RWPE1 (cell line): ENCODE data around the gene GSC.

Experiments used
- CTCF ChIA-PET: fragments of 350-600 bp; sonication (Branson Sonifier 250); formaldehyde crosslinking; extraction: SDS; loops from one replicate; lab custom pipeline; 2021; lab: Yijun Ruan, JAX
- POLR2A ChIA-PET: fragments of 400-600 bp; formaldehyde crosslinking; extraction: SDS; loops from one replicate; lab custom pipeline; 2020; ENCODE audit warnings: antibody characterized with exemption; ENCODE audit not compliant: low non-redundant PET; lab: Yijun Ruan, JAX
- DNase-seq: peaks from one replicate; pipeline ENCODE4 v3.0.0; 2012; ENCODE audit warnings: low spot score
- H3K27ac ChIP-seq: fragments of 450-650 bp; 2 replicates; pipeline ENCODE4 v1.5.1; 2017
- TF ChIP-seq, protein P1 (sequence below): fragments of 450-650 bp; conservative IDR thresholded peaks from 2 replicates; pipeline ENCODE4 v1.5.1; 2017; ENCODE audit warnings: low read depth, mild to moderate bottlenecking

Gene GSC

DNA sequence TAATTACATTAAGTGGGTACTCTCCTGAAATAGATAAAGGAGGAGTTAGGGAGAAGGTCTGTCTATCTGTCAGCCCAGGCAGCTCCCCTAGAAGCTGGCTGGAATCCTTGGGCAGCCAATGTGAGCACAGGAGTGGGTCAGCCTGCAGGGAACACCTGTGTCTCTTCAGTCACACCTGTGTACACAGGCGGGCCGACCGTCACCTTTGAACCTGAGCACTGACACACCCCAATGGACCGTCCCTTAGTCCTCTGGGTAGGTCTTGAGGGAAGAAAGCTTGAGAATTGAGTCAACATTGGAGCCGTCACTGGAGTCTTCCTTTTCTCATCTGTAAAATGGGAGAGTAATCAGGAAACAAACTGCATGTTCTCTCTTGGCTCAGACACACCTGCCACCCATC lies 9.8 kb upstream of the GSC start:
- no peak for DNase-seq
- CTCF ChIA-PET: no interaction called here
- TF ChIP-seq, protein P1, sequence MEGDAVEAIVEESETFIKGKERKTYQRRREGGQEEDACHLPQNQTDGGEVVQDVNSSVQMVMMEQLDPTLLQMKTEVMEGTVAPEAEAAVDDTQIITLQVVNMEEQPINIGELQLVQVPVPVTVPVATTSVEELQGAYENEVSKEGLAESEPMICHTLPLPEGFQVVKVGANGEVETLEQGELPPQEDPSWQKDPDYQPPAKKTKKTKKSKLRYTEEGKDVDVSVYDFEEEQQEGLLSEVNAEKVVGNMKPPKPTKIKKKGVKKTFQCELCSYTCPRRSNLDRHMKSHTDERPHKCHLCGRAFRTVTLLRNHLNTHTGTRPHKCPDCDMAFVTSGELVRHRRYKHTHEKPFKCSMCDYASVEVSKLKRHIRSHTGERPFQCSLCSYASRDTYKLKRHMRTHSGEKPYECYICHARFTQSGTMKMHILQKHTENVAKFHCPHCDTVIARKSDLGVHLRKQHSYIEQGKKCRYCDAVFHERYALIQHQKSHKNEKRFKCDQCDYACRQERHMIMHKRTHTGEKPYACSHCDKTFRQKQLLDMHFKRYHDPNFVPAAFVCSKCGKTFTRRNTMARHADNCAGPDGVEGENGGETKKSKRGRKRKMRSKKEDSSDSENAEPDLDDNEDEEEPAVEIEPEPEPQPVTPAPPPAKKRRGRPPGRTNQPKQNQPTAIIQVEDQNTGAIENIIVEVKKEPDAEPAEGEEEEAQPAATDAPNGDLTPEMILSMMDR: no peak
- no peak overlapping the region for H3K27ac ChIP-seq
- POLR2A ChIA-PET: no interaction called here

DNA sequence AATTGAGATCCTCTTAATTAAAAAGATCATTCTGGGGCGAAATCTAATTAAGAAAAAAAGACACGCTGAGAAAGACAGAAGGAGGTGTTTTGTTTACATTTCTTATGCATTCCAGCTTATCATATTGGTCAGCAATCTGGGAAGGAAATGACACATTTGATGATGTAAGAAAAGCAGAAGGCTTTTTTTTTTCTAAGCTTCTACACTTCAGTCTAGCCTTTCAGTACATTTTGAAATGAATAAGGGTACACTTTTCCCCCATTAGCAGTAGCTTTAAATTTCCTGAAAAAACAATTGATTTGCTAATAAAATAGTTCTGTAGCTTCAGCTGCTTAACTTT lies 5.9 kb upstream of the GSC start:
- POLR2A ChIA-PET: no interaction called here
- CTCF ChIA-PET: no interaction called here
- H3K27ac ChIP-seq: no peak overlapping the region
- peak; percentile 34 for DNase-seq
- TF ChIP-seq, protein P1: no peak

DNA sequence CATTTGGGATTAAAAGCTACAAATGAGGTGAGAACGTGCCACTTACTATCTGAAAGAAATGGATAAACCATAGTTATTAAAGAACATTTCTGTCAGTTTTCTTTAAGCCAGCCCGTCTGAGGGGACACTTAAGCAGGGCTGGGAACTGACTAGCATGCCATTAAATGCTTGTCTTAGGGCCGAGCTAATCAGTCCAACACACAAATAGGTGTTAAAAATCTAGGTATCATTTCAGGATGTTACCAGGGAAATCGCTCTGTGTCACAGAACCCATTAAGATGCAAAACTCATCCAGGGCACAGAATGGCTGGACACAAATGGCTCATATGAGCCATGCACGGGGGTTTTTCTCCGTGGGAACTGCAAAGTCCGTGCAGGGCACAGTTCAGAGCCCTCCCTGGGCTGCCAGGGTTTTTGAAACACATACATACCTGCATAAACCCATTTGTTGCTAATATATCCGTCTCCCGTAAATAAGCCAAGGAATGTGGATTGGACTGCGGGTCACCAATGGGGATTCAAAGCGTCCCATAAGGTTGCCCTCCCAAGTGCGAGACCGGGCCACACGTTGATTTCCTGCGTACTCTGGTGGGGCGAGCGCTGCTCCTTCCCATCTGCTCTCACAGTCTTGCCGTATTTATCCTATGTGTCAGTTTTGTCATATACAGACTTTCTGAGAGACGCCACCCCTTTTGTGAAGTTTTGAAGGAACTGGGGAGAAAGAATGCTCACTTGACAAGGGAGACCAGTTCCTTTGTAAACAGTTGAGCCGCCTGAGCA lies 5.4 kb upstream of the GSC start:
- ChIA-PET CTCF (interaction anchor here (1.1 kb wide), 1 partner anchor 13 kb away, joined by 4 read pairs; no protein-coding TSS in a partner anchor), POLR2A (no interaction called here)
- no peak overlapping the region for H3K27ac ChIP-seq
- DNase-seq: no peak
- TF ChIP-seq, protein P1: no peak

DNA sequence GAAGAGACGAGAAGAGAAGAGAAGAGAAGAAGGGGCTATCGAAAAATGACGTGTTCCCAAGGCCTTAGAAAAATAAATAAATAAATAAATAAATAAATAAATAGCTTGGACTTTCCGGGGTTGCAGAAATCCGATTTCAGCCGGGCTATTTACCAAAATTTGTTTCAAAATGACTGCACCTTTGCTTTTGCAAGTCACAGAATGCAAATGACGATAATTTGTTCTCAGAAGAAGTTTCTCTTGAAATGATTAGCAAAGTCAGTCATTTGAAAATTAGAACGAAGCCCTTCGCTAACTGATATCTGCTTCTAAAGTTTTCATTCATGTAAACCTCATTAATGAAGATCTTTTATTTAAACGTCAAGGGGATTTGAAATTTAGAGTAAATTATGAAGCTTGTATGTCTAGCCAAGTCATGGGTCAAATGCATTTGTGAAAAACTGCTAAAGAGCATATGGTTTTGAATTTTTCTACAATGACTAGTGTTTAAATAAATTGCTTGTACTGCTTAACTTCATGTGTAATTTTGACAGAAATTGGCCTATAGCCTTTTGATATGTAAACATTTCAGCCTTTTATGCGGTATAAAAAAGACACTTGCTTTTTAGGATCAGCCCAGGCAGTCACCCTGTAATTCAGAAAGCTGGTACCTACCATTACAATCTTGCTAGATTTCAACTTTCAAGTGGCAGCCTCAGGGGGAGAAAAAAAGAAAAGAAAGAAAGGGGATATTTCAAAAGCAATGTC lies 4.6 kb upstream of the GSC start:
- POLR2A ChIA-PET: no interaction called here

DNA sequence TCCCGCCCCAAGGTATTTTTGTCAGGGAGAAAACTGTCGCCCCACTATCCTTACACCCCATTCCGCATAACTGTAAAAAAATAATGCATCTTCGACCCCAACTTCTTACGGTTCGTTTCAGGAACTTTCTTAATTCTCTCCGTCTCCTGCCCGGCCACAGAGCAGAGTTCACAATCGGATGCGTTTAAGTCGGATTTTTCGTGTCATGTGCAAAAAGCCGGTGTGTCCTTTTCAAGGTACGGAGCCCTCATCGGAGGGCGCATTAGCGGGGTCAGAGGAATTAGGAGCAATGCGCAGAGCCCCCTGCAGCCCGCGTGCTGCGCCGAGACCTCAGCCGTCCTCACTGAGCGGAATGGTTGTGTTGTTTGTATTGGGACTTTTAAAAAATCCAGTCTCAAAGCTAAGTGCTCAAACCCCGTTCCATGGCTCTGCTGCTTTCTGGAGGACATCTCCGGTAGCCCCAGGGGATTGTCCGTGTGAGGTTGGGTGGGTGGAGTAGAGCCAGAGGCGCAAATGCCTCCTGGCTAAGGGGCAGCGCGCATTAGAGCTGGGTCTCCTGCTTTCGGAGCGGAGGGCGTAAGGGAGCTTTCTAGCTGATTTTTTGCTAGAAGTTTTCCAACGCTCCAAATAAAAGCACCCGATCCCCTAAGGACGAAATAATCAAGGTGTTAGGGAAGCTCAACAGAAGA lies 3.9 kb upstream of the GSC start:
- TF ChIP-seq, protein P1: no peak
- no peak for DNase-seq
- ChIA-PET POLR2A (no interaction called here), CTCF (interaction anchor here (1.1 kb wide), 1 partner anchor 15 kb away, joined by 4 read pairs; no protein-coding TSS in a partner anchor)
- no peak overlapping the region for H3K27ac ChIP-seq

More for the DNA sequence above, 4.6 kb upstream of the GSC start:
- TF ChIP-seq, protein P1: no peak
- CTCF ChIA-PET: interaction anchor here (1.1 kb wide), 1 partner anchor 14 kb away, joined by 4 read pairs; no protein-coding TSS in a partner anchor
- DNase-seq: no peak
- H3K27ac ChIP-seq: no peak overlapping the region

DNA sequence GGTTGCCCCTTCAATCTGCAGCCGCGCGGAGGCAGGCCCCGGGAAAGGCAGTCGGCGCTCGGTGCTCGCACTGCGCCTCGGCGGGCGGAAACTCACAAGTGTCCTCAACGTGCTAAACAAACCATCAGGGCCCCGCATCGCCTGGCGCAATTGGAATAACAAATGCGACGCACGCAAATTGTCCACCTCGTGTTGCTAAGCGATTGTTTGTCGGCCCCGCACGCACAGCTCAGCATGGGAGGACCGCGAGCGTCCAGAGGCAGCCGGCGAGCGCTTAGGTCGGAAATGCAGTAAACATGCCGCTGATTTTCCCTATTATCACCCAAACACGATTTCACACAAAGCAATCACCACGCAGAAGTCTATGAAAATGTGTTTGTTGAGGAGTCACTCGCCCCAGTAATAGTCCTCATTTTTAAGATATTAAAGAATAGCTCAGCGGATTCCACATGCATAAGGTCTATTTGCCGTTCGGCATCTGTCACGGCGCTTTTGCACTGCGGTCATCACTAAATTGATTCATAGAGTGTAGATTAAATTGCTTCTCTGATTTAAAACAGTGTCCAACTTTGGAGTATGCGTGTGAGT lies 3.2 kb upstream of the GSC start:
- POLR2A ChIA-PET: no interaction called here
- TF ChIP-seq, protein P1: no peak
- no peak for DNase-seq
- no peak overlapping the region for H3K27ac ChIP-seq
- CTCF ChIA-PET: no interaction called here
